ENCODE measurements around the gene SPEM3.
"Not testable (repeated sequence)": the region's sequence is repeated elsewhere in the genome, so short reads cannot be mapped to it uniquely, and the experiment has no call there.

SPEM3 gene

DNA sequence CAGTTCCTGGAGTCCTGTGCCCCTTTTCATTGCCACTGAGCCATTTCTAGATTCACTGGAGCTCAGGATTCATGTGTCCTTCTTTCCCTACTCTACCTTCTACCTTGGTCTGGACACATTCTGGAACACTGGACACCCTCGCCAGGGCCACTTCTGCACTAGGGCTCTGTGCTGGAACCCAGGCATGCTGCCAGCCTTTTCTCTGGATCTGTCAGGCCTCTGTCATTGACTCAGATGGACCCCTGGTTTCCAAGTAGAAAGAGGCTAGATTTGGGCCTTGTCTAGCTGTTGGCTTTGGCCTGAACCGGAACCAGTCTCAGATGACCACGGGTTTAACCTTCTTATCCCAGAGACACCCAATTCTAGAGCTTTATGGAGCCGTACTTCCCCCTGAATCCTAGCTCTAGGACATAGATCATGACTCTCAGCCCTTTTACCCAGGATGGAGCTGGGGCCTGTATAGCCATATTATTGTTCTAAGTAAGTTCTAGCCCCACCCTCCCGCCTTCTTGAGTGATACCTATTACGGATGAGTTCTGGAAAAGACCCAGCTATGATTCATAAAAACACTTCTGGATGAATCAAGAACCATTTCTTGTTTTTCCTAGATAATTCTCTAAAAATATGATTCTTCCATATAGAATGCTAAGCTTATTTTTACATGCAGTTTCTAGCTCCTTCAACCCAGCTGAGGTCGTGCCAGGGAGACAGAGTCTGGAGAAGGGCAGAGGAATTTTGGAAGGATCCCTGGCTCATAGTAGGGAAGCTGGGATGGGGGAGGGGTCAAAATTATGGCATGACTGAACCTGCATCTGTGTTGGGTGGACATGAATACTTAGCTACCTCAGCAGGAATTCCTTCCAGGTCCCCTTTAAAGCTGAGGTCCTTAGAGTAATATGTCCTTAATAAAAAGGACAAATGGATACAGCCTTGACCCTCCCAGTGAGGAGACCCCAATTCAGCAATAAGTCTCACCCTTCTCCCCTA is 15.1 kb downstream of the SPEM3 start:
- no peak for DNase-seq

DNA sequence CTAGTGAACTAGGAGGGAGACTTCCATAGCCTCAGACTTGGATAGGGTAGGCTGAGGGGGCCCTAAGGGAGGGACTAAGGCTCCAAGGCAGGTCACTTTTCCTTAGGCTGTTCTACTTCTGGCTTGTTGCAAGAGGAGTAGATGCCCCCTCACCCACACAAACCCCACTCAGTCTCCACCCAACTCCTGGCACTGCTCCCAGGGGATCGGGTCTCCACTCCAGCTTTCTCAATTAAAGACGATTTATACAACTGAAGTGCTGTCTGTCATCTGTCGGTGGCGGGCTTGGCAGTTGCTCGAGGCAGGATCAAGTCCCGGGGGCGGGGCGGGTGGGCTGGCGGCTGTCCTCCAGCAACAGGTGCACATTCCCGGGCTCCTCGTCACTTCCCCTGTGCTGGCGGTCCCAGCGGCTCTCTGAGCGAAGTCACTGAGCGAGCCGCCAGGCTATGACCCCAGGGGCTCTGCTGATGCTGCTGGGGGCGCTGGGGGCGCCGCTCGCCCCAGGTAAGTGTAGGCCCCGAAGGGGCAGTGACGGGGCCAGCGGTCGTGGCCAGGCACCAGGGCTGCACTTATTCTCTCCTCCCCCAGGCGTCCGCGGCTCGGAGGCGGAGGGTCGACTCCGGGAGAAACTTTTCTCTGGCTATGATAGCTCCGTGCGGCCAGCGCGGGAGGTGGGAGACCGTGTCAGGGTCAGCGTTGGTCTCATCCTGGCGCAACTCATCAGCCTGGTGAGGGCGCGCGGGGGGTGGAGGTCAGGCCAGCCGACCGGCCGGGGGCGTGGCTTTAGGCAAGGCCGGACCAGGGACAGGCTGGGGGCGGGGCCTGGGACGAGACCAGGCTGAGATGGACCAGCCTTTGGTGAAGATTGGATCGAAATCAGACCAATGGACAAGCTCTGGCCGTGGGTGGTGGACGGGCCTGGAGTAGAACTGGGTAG is 16.3 kb downstream of the SPEM3 start, which contains the start of gene CHRNB1:
Gene CHRNB1, plus strand, starts transcription at position 380 of the 937 bp plus-strand sequence. Its CDS starts 67 bp downstream, at position 447.
- no peak for DNase-seq

DNA sequence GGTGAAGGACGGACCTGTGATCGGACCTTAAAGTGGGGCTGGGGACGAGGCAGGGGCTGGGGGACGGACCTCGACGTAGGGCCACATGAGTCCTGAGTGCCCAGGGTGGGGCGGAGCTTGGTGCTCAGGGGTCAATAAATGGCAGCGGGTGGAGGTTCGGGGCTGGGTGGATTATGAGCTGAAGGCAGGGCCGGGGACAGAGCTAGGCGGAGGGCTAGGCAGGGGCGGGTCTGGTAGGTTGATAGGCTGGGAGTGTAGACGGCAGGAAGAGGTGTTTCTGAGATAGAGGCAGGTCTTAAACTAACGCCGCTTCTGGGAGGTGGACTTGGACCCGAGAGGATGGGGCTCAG is 16.9 kb downstream of the SPEM3 start:
- DNase-seq = no peak

DNA sequence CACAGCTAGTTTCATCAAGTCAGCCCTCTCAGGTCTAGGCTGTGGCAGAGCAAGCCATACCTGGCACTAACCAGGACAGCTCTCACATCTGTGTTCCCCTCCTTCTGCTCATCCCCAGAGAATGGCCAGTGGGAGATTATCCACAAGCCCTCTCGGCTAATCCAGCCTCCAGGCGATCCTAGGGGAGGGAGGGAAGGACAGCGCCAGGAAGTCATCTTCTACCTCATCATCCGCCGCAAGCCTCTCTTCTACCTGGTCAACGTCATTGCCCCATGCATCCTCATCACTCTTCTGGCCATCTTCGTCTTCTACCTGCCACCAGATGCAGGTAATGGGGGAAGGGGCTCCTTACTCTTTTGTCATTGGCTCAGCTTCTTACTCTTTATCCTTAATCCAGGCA is 19.8 kb downstream of the SPEM3 start:
- DNase-seq = no peak

DNA sequence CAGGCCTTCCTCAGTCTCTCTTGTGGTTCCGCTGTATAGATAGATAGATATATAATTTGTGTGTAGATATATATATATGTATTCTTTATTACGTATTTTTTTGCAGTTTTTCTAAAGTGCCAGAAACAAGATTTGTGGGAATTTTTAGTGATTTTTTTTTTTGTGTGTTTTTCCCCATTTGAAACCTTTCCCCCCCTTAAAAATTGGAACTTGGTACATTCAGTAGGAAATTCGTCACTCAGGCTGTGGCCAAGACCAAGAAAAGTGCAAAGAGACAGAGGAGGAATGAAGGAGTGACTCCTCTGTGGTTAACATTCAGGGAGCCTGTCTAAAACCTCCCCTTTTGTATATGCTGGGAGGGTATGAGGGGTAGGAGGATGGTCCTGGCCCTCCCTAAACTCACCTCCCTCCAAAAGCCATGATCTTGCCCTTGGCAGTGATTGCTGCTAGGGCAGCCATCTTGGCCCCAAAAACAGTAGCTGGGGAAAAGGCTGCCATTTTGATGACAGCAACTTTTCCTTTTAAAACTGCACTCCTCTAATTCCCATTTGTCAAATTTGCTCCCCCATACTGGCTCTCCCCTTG is 31.4 kb downstream of the SPEM3 start:
- DNase-seq = no peak

DNA sequence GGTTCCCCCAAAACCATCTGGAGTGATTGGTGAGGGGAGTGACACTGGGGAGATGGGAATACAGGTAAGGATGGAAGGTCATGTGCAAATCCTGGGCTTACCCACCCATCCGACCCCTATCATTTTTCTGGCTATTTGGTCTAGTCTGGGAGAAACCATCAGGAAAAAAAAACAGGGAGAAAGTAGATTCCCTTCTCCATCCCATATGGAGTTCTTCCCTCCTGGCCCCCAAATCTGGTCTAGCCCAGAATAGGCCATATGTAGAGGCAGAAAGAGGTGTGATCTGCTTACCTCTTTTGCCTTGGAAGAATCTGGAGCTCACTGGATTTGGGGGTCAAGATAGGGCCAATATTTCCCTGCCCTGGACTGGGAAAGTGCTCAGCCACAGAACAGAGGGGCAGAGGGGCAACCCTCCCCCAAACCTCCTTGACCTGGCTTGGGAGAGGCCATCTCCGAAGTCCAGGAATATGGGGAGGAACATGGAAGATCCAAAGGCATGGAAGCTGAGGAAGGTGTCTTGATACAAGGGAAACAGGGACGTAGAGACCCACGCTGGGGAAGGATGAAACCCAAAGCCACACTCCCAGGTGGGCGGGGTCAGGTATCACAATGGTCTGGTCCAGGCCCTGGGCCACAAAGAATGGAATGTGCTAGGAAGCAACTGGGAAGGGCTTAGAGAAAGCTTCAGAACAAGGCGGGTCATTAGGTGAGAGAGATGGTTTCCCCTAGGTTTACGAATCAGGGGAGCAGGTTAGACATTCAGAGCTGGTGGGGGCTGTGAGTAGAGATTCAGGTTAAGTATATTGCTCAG is 32.4 kb downstream of the SPEM3 start:
- no peak for DNase-seq

DNA sequence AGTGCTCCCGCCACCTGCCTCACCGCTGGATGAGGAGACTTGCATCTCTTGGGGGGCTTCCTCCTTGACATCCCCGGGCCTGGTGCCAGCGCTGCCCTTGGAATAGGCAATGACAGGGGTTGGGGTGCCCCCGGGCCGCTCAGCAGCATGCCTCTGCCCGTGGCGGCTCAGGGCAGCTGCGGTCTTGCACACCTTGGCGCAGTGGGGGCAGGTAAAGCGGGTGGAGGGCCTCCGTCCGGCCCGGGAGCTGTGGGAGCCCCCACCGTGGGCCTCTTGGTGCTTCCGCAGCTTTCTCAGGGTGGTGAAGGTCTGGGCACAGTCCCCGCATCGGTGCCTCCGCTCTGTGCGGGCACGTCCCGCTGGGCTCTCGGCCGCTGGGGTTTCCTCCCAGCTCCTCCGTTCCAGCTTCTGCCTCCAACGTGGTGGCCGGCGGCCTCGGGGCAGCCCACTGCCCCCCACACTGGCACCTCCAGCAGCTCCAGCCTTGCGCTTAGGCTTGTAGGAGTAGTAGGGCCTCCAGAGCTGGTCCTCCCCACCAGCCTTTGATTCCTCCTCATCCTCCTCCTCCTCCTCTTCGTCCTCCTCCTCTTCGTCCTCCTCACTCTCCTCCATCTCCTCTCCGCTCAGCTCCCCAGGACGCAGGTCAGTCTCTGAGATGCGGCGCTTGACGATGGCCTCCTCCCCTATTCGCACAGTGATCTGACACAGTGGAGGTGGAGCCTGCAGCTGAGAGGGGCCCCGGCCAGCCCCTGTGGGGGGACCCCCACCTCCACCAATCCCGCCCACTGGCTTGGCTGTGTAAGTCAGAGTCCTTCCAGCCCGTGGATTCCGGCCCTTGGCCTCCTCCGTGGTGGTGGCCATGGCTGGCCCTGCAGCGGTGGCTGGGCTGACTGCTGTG is 34.1 kb downstream of the SPEM3 start:
- no peak for DNase-seq

DNA sequence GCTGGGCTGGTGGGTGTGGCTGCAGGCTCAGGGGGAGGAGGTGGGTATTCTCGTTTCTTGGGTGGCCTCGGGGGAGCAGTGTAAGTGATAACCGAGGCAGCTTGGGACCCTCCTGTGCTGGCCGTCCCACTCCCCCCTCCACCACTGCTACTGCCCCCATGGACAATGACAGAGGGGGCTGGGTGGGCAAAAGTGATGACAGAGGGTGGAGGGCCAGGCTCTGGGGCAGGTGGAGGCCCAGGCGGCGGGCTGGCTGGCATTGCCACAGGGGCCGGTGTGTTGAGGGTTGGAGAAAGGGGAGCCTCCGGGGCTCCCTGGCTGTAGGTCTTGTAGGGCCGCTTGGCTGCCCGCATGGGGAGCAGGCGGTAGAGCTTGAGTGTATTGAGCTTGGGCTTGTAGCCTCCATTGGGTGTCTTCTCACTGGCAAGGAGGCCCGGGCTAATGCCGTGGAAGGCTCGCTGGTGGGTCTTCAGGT is 34.8 kb downstream of the SPEM3 start:
- DNase-seq = no peak

DNA sequence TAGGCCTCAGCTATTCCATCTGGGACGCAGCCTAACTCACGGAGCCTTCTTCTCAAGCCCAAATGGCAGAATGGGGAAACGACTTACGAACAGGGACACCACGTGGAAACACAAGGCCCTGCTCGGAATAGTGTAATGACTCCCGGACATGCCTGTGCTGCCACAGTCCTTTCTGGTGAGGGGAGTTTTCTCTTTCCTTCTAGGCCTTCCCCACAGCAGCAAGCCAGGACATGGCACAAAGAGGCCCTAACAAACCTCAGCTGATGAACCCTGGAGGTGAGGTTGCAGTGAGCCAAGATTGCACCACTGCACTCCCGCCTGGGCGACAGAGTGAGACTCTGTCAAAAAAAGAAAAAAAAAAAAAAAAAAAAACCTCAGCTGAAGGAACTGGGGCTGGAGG is 35.4 kb downstream of the SPEM3 start:
- DNase-seq = no peak

DNA sequence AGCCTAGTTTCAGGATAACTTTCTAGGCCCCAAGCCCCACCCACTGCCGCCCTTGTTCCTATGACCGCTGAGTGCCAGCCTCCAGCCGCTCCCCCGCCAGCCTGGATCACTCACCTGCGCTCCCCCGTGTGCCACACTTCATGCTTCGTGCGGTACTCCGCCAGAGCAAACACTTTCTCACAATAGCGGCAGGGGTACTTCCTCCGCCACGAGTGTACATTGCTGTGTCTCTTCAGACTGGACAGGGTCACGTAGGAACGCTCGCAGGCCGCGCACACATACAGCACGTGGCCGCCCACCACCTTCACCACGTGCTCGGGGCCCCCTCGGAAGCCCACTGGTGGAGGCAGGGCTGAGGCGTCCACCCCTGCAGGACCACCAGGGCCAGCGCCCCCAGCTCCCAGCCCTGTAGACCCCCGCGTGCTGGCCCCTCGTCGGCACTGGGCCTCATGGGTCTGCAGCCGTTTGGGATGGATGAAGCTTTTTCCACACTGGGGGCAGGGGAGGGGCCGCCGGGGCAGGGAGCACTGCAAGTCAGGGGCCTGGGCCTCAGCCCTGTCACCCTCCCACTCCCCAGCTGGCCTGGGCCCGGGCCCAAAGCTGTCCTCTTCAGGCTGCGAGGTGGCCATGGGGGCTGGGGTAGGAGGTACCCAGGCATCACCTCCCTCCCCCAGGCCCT is 37.1 kb downstream of the SPEM3 start:
- no peak for DNase-seq

DNA sequence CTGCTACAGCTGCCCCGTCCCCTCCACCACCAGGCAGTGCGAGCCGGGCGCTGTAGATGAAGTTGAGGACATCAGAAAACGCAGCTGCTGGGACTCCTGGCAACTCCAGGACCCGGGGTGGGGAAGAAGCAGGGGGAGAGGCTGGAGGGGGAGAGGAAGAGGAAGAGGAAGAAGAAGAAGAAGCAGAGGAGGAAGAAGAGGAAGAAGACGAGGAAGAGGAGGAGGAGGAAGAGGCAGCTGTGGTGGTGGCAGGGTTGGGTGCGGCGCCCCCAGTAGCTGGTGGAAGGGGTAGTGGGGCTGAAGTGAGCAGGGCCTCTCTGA is 37.6 kb downstream of the SPEM3 start:
- DNase-seq = no peak

DNA sequence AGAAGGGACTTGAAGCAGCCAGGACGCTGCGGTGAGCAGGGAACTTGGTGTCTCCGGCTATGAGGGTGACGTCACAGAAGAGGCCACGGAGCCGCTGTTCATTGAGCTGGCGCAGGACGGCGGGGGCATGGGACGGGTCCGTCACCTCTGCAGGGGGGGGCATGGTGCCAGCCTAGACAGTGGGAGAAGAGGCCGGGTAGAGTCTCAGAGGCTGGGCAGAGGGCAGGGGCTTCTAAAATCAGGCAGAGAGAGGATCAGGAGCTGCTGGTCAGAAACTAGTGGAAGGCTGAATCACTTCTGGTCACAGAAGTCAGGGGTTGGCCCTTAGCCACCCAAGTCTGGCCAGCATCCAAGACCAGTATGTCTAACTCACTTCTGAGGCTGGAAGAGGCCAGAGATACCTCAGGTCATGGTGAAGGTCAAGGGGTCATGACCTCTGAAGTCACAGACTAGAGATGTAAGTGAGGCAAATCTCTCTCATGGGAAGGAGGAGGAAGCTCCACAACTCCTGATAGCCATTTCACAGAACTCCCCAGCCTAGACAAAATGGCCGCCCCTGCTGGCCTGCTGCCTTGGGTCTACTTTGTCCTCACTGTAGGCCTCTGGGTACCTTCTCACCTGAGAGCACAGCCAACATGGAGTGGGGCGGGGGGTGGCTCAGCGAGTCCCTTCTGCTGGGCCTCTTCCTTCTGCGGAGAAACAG is 38.1 kb downstream of the SPEM3 start:
- no peak for DNase-seq

DNA sequence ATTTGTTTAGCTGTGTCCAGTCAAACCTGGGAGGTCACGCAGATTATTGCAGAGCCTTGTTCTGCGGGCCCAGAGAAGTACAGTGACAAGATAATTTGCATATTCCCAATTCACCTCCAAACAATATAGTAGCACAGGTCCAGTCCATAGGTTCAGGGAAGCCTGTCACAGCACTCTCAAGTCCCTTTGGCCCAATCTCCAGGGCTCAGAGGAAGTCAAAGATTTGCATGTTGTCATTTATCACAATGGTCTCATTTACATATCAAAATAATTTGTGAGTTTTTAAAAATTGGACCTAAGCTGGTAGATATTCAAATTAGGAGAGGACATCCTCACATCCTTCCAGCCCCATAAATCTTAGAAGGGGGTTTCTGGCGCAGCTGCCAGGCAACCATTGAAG is 38.8 kb downstream of the SPEM3 start:
- DNase-seq = no peak

DNA sequence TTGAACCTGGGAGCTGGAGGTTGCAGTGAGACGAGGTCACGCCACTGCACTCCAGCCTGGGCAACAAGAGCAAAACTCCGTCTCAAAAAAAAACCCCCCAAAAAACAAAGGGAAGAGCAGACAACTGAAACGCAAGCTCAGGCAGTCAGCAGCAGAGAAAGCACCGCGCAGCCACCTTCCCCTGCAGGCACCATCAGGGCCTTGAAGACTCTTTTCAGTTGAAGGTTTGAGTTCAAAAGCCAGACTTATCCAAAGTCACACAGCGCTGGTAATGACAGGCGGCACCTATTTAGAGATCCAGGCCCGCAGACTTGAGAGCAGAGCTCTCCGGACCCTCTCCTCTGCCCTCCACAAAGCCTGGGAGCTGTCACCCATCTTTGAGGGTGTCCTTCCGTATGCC is 39.6 kb downstream of the SPEM3 start:
- DNase-seq = no peak

DNA sequence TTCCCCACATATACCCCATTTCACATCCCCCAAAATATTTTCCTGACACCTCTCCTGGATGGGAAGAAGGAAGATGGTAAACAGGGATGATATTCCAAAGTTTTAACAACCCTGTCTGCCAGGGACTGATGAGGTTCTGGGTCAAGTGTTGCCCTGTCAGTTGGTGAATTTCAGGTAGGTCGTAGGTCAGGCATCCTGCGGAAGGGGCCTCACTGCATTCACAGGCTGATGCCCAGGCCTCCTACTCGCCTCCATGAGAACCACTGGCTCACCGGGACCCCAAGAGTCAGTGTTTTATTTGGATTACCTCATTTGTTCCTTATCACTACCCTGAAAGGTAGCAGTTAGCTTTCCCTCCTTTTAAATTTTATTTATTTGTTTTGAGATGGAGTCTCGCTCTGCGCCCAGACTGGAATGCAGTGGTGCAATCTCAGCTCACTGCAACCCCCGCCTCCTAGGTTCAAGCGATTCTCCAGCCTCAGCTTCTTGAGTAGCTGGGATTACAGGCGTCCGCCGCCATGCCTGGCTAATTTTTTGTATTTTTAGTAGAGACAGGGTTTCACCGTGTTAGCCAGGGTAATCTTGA is 40.2 kb downstream of the SPEM3 start:
- no peak for DNase-seq

DNA sequence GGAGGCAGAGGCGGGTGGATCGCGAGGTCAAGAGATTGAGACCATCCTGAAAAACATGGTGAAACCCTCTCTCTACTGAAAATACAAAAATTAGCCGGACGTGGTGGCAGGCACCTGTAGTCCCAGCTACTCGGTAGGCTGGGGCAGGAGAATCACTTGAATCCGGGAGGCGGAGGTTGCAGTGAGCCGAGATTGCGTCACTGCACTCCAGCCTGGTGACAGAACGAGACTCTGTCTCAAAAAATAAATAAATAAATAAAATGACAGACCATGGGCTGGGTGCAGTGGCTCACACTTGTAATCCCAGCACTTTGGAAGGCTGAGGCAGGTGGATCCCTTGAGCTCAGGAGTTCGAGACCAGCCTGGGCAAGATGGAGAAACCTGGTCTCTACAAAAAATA is 41.2 kb downstream of the SPEM3 start:
- not testable (repeated sequence) for DNase-seq

DNA sequence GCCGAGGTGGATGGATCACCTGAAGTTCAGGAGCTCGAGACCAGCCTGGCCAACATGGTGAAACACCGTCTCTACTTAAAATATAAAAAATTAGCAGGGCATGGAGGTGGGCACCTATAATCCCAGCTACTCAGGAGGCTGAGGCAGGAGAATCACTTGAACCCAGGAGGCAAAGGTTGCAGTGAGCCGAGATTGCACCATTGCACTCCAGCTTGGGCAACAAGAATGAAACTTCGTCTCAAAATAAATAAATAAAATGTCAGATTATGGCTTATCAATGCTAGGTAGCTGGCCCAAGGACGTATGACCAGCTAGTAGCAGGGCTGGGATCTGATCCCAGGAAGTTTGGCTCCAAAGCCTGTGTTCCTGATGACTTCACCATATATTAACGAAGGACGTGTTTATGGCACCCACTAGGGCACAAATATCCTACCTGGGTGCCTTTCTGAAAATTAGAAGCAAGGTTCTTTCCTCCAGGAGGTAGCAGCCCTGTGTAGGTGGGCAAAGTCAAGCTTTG is 41.9 kb downstream of the SPEM3 start:
- DNase-seq = not testable (repeated sequence)

DNA sequence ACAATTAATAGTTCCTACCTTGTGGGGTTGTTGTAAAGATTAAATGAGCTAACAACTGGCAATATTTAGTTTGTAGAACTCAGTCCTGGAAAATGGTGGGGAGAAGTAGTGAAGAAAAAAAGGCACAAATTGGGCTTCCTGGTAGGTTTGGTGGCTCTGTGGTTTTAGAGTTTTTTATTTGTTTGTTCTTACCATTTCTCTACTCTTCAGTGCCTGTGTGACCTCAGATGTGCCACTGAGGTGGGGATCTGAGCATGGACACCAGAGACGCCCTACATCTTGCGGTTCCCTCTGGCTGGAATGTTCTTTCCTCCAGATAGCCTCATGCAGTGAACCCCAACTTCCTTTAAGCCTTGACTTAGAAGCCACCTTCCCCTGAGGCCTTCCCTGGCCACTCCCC is 43.1 kb downstream of the SPEM3 start:
- DNase-seq = no peak

DNA sequence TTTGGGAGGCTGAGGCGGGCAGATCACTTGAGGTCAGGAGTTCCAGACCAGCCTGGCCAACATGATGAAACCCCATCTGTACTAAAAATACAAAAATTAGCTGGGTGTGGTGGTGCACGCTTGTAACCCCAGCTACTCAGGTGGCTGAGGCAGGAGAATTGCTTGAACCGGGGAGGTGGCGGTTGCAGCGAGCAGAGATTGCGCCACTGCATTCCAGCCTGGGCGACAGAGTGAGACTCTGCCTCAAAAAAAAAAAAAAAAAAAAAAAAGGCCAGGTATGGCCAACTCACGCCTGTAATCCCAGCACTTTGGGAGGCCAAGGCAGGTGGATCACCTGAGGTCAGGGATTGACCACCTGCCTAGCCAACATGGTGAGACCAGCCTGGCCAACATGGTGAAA is 46.1 kb downstream of the SPEM3 start:
- not testable (repeated sequence) for DNase-seq

Data from activated CD4-positive, CD25-positive, alpha-beta regulatory T cell treated with anti-CD3 and anti-CD28 coated beads, Interleukin-2, amount 50 U/mL, for 72 hours (primary cell).